Gastroesophageal sphincter (tissue), 3 donors: ENCODE results near the gene DIPK1A.

Experiments used
- CTCF ChIP-seq, 4 experiments: fragments of 200-600 bp in 2 of 4; fragments of 450-650 bp in 2 of 4; sonication (generic) in 1 of 4; IDR thresholded peaks; one replicate each; pipeline ENCODE4 v1.5.1; 2017 to 2019; ENCODE audit warnings: antibody characterized with exemption in 4 of 4, mild to moderate bottlenecking in 2 of 4, moderate library complexity in 2 of 4
- EP300 ChIP-seq: sonication (generic); formaldehyde crosslinking; IDR thresholded peaks from one replicate; pipeline ENCODE4 v1.6.1; 2017; ENCODE audit warnings: antibody characterized with exemption, mild to moderate bottlenecking

- TF ChIP-seq EP300 (no peak), CTCF (IDR thresholded peaks at IDR 0.05) (no peak)
Measured at GRCh38 chr1:92936865-92937264, 24.4 kb downstream of the DIPK1A start.
